ENCODE measurements around the gene LRMDA. TPM values are rescaled to one million over a fixed set of nuclear protein-coding genes. Genes with fewer than 3 reads are reported as not detected.

Gene LRMDA
- total and polyA plus RNA-seq, 2 donors (not counting 1 experiment from before 2014, with no cell fraction given), result 0.12 TPM; not detected in 1

- H2AFZ ChIP-seq (ENCODE audit: insufficient read depth, low read depth, low read length, poor library complexity, severe bottlenecking), result no peak overlapping the region
- Mint-ChIP-seq H3K27ac (no peak overlapping the region), H3K27me3 (no peaks in the 10 kb centered on the region), H3K9me3 (ENCODE audit: insufficient read depth) (no peaks in the 10 kb centered on the region), H3K4me3 (no peak overlapping the region), H3K4me1 (no peaks in the 10 kb centered on the region)
- WGBS (ENCODE audit: insufficient coverage), result 90% methylated on average over 7 of the region's 12 CpGs
- intact Hi-C loops (cut with micrococcal nuclease), result no loop called here
- ChIA-PET POLR2A (no interaction called here), CTCF (no interaction called here)
- no peaks in the 10 kb centered on the region for H3K79me2 ChIP-seq (ENCODE audit: control insufficient read depth, insufficient read depth, low read length)
- no peak overlapping the region for H3K4me3 ChIP-seq (ENCODE audit: control extremely low read depth in 1 of 5, extremely low read depth in 1 of 5, insufficient read depth in 1 of 5, low read depth in 2 of 5, low read length in 4 of 5)
- no peak overlapping the region for H3K9ac ChIP-seq (ENCODE audit: low read length)
- H3K27ac ChIP-seq (ENCODE audit: low read length in 2 of 2), result no peak overlapping the region
- no peak overlapping the region for H3K4me2 ChIP-seq (replicated peaks; ENCODE audit: low read depth, low read length, poor library complexity, severe bottlenecking)
- no peaks in the 10 kb centered on the region for H3K4me1 ChIP-seq (ENCODE audit: control insufficient read depth in 2 of 2, insufficient read depth in 2 of 2, low read length in 2 of 2)
- H3K27me3 ChIP-seq (replicated peaks in 1 of 4; ENCODE audit: control extremely low read depth in 1 of 4, control insufficient read depth in 3 of 4, insufficient read depth in 4 of 4, low read length in 3 of 4), result no peaks in the 10 kb centered on the region
- no peaks in the 10 kb centered on the region for H3K36me3 ChIP-seq (replicated peaks in 1 of 2; ENCODE audit: control extremely low read depth in 1 of 2, control insufficient read depth in 1 of 2, extremely low read depth in 1 of 2, insufficient read depth in 2 of 2, low read length in 1 of 2)
- H4K20me1 ChIP-seq (ENCODE audit: control insufficient read depth, insufficient read depth, low read length, poor library complexity, severe bottlenecking), result no peaks in the 10 kb centered on the region
- DNase-seq (no peak), ATAC-seq (ENCODE audit: low read depth) (no peak)
- TF ChIP-seq EZH2 (IDR thresholded peaks at IDR 0.05; ENCODE audit: borderline replicate concordance, insufficient read depth, low read depth, low read length, poor library complexity, severe bottlenecking), result no peak
- TF ChIP-seq CTCF (IDR thresholded peaks at IDR 0.05), result no peak
- H3K9me3 ChIP-seq (ENCODE audit: control extremely low read depth in 1 of 3, control insufficient read depth in 2 of 3, insufficient read depth in 1 of 3, low read length in 2 of 3), result peaks cover 0 to 5% (median 0%) of the 10 kb centered on the region in 3 donors
Observed at GRCh38 chr10:76160446-76161300, 729.2 kb downstream of the LRMDA start.

GRCh38 chr10:76161301-76161582 is 729.8 kb downstream of the LRMDA start:
- H3K27me3 ChIP-seq (replicated peaks in 1 of 4; ENCODE audit: control extremely low read depth in 1 of 4, control insufficient read depth in 3 of 4, insufficient read depth in 4 of 4, low read length in 3 of 4), result no peaks in the 10 kb centered on the region
- no peaks in the 10 kb centered on the region for H3K27me3 Mint-ChIP-seq
- no peaks in the 10 kb centered on the region for H3K9me3 Mint-ChIP-seq (ENCODE audit: insufficient read depth)
- no peak overlapping the region for H3K4me2 ChIP-seq (replicated peaks; ENCODE audit: low read depth, low read length, poor library complexity, severe bottlenecking)
- no peak overlapping the region for H3K27ac Mint-ChIP-seq
- intact Hi-C loops (cut with micrococcal nuclease), result no loop called here
- 95% methylated on average over 4 of the region's 7 CpGs for WGBS (ENCODE audit: insufficient coverage)
- no peak overlapping the region for H3K4me3 ChIP-seq (ENCODE audit: control extremely low read depth in 1 of 5, extremely low read depth in 1 of 5, insufficient read depth in 1 of 5, low read depth in 2 of 5, low read length in 4 of 5)
- no peak for ATAC-seq (ENCODE audit: low read depth)
- ChIA-PET POLR2A (no interaction called here), CTCF (no interaction called here)
- H3K4me1 ChIP-seq (ENCODE audit: control insufficient read depth in 2 of 2, insufficient read depth in 2 of 2, low read length in 2 of 2), result no peaks in the 10 kb centered on the region
- TF ChIP-seq CTCF (IDR thresholded peaks at IDR 0.05) (no peak), EZH2 (IDR thresholded peaks at IDR 0.05; ENCODE audit: borderline replicate concordance, insufficient read depth, low read depth, low read length, poor library complexity, severe bottlenecking) (no peak)
- H3K9me3 ChIP-seq (ENCODE audit: control extremely low read depth in 1 of 3, control insufficient read depth in 2 of 3, insufficient read depth in 1 of 3, low read length in 2 of 3), result peaks cover 0 to 5% (median 0%) of the 10 kb centered on the region in 3 donors
- no peaks in the 10 kb centered on the region for H4K20me1 ChIP-seq (ENCODE audit: control insufficient read depth, insufficient read depth, low read length, poor library complexity, severe bottlenecking)
- H3K4me3 Mint-ChIP-seq, result no peak overlapping the region
- H3K9ac ChIP-seq (ENCODE audit: low read length), result no peak overlapping the region
- no peak overlapping the region for H3K27ac ChIP-seq (ENCODE audit: low read length in 2 of 2)
- no peak overlapping the region for H2AFZ ChIP-seq (ENCODE audit: insufficient read depth, low read depth, low read length, poor library complexity, severe bottlenecking)
- no peaks in the 10 kb centered on the region for H3K4me1 Mint-ChIP-seq
- DNase-seq, result no peak
- H3K36me3 ChIP-seq (replicated peaks in 1 of 2; ENCODE audit: control extremely low read depth in 1 of 2, control insufficient read depth in 1 of 2, extremely low read depth in 1 of 2, insufficient read depth in 2 of 2, low read length in 1 of 2), result no peaks in the 10 kb centered on the region
- no peaks in the 10 kb centered on the region for H3K79me2 ChIP-seq (ENCODE audit: control insufficient read depth, insufficient read depth, low read length)
